Left ventricle myocardium superior (tissue), 1 donor: ENCODE measurements around the gene SLX4. TPM values are rescaled to one million over a fixed set of nuclear protein-coding genes. Genes with fewer than 3 reads are reported as not detected.
A peak's percentile ranks its signal among the peaks of the same experiment; 100 is the strongest.
"Not testable (repeated sequence)": the region's sequence is repeated elsewhere in the genome, so short reads cannot be mapped to it uniquely, and the experiment has no call there.

Experiments
- ATAC-seq: fragments of 200-7000 bp; cut with Tn5 transposase; one replicate; pipeline ENCODE4 v1.9.1; 2020; ENCODE audit warnings: mild to moderate bottlenecking, moderate library complexity
- DNase-seq: peaks from one replicate; pipeline ENCODE4 v3.0.0-alpha.2; 2020
- intact Hi-C: fragments of 100-400 bp; cut with micrococcal nuclease; formaldehyde crosslinking; loops from one replicate; pipeline ENCODE4 v1.11.0; 2022
- total RNA-seq: library from RNA; stranded (reverse); fragmentation: NEBNext Ultra II Directional; extraction: Animal tissue kit (Norgen Biotek cat#: 25700); gene quantifications from one replicate; pipeline ENCODE4 v1.2.1, GENCODE V29; 2021
- donor health status: DM: no; HTN: yes; CAD: no; lungs with severe emphysema.

SLX4 gene
- total RNA-seq, 1 donor from 2014 or later: 3.2 TPM

GRCh38 chr16:3642397-3643094 is 31.1 kb upstream of the SLX4 start:
- intact Hi-C loops: no loop called here
- DNase-seq (no peak), ATAC-seq (peak; percentile 63)

GRCh38 chr16:3641801-3642396 is 30.5 kb upstream of the SLX4 start:
- no peak for DNase-seq
- no peak for ATAC-seq
- intact Hi-C loops: no loop called here

GRCh38 chr16:3640632-3641501 is 29.5 kb upstream of the SLX4 start:
- ATAC-seq: no peak
- intact Hi-C loops: no loop called here
- no peak for DNase-seq

- no peak for ATAC-seq
- intact Hi-C loops: no loop called here
Measured at GRCh38 chr16:3640207-3640606, 28.8 kb upstream of the SLX4 start.

GRCh38 chr16:3638916-3639644 is 27.7 kb upstream of the SLX4 start:
- DNase-seq (no peak), ATAC-seq (no peak)
- intact Hi-C loops: no loop called here

More at GRCh38 chr16:3640207-3640606, 28.8 kb upstream of the SLX4 start:
- no peak for DNase-seq

GRCh38 chr16:3637371-3637923 is 26.0 kb upstream of the SLX4 start:
- ATAC-seq: no peak
- no peak for DNase-seq
- intact Hi-C loops: no loop called here

GRCh38 chr16:3625911-3626732 is 14.7 kb upstream of the SLX4 start:
- ATAC-seq: no peak
- intact Hi-C loops: no loop called here
- no peak for DNase-seq

GRCh38 chr16:3625331-3625730 is 13.9 kb upstream of the SLX4 start:
- DNase-seq (no peak), ATAC-seq (no peak)
- intact Hi-C loops: no loop called here

GRCh38 chr16:3623642-3624041 is 12.2 kb upstream of the SLX4 start:
- intact Hi-C loops: no loop called here

GRCh38 chr16:3618769-3619141 is 7.3 kb upstream of the SLX4 start:
- intact Hi-C loops: no loop called here
- no peak for DNase-seq
- ATAC-seq: no peak

More at GRCh38 chr16:3623642-3624041, 12.2 kb upstream of the SLX4 start:
- no peak for DNase-seq
- no peak for ATAC-seq

GRCh38 chr16:3612510-3613466 is 1.4 kb upstream of the SLX4 start:
- no peak for ATAC-seq
- intact Hi-C loops: no loop called here
- no peak for DNase-seq

- DNase-seq (no peak), ATAC-seq (no peak)
- intact Hi-C loops: no loop called here
Measured at GRCh38 chr16:3610698-3611145, 684 bp downstream of the SLX4 start.

- intact Hi-C loops: no loop called here
Measured at GRCh38 chr16:3609895-3610697, 1.3 kb downstream of the SLX4 start.

GRCh38 chr16:3608976-3609375 is 2.4 kb downstream of the SLX4 start:
- DNase-seq, ATAC-seq, intact Hi-C loops: not testable (repeated sequence)

More at GRCh38 chr16:3609895-3610697, 1.3 kb downstream of the SLX4 start:
- ATAC-seq (no peak), DNase-seq (no peak)

GRCh38 chr16:3608069-3608468 is 3.3 kb downstream of the SLX4 start:
- ATAC-seq: no peak
- DNase-seq: no peak
- intact Hi-C loops: no loop called here

GRCh38 chr16:3607634-3608033 is 3.8 kb downstream of the SLX4 start:
- ATAC-seq: no peak
- no peak for DNase-seq
- intact Hi-C loops: no loop called here
